HG03469 (cell line): ENCODE results near the gene TMEM125.

ENCODE experiments used
- ATAC-seq: cut with Tn5 transposase; IDR thresholded peaks from one replicate; pipeline ENCODE4 v1.9.1; 2021; ENCODE audit warnings: mild to moderate bottlenecking, moderate library complexity, moderate number of reproducible peaks; ENCODE audit not compliant: unreplicated experiment

Gene TMEM125

DNA sequence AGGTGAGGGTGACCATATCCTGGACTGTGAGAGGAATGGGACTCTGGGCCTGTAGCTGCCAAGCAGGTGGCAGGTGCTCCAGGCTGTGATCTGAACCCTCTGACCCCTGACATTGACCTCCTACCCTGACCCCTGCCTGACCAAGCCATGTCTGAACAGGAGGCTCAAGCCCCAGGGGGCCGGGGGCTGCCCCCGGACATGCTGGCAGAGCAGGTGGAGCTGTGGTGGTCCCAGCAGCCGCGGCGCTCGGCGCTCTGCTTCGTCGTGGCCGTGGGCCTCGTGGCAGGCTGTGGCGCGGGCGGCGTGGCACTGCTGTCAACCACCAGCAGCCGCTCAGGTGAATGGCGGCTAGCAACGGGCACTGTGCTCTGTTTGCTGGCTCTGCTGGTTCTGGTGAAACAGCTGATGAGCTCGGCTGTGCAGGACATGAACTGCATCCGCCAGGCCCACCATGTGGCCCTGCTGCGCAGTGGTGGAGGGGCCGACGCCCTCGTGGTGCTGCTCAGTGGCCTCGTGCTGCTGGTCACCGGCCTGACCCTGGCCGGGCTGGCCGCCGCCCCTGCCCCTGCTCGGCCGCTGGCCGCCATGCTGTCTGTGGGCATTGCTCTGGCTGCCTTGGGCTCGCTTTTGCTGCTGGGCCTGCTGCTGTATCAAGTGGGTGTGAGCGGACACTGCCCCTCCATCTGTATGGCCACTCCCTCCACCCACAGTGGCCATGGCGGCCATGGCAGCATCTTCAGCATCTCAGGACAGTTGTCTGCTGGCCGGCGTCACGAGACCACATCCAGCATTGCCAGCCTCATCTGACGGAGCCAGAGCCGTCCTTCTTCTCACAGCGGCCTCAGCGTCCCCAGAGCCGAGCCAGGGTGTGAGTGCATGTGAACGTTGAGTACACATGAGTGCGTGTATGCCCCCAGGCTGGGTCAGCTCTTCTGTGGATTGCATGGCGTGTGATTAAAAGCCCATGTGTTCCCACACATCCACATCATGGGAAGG lies 3.1 kb downstream of the TMEM125 start:
- no peak for ATAC-seq

DNA sequence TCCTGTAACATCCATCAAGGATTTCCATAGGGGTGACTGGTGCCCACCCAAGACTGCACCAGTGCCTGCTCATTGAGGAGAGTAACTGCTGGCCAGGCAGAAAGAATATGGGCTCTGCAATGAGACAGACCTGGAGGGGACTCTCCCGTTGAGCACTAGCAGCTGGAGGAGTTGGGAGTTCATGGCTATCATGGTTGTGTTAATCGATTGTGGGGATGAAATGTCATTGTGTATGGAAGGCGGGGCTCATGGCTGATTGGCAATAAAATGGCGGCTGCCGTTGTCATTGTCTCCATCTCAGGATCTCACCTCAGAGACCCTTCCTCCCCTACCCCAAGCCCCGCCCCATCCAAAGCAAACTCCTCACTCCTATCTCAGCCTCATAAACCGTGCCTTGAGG lies 3.9 kb downstream of the TMEM125 start:
- no peak for ATAC-seq

DNA sequence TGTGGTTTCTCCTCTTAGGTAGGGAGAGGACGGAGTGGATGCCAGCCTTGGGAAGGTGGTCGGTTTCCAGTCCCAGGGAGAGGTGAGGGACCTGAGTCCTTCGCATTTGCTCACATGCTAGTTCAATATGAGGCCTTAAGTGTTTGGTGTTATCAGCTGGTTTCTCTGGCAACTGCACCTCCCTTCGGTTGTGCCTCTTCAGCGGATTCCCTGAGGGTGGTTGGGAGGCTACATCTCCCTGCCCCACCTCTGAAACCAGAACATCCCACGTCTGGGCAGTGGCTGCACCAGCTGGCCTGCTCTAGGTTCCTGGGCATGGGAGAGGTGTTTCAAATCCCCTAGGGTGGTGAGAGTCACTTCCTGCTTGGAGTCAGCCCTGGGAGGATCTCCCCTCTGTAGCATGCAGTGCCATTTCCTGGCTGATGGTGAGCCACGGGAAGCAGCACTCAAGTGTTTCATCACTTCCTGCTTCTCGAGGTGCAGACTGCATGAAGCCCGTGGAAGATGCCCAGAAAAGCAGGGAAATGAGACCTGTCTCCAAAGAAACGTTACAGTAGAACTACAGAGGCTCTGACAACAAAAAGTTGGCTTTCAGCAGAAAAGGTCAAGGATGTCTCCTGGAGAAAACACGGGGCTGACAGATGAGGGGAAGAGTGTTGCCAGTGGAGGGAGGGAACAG lies 4.5 kb downstream of the TMEM125 start:
- no peak for ATAC-seq

DNA sequence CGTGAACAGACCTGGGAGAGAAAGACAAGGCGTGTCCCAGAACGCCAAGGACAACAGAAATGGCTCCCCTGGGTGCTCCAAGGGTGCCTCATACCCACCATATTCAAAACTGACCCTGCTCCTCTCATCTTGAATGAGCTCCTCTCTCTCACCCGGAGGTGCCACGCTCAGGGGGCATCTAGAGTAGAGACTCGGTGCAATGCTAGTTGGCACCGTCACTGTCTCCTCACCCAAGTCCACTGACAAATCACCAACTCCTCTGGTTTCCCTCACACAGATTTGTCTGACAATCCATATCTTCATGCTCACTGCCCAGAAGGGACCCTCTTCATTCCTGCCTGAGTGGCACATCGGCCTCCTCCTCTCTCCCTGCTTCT lies 5.0 kb downstream of the TMEM125 start:
- no peak for ATAC-seq

DNA sequence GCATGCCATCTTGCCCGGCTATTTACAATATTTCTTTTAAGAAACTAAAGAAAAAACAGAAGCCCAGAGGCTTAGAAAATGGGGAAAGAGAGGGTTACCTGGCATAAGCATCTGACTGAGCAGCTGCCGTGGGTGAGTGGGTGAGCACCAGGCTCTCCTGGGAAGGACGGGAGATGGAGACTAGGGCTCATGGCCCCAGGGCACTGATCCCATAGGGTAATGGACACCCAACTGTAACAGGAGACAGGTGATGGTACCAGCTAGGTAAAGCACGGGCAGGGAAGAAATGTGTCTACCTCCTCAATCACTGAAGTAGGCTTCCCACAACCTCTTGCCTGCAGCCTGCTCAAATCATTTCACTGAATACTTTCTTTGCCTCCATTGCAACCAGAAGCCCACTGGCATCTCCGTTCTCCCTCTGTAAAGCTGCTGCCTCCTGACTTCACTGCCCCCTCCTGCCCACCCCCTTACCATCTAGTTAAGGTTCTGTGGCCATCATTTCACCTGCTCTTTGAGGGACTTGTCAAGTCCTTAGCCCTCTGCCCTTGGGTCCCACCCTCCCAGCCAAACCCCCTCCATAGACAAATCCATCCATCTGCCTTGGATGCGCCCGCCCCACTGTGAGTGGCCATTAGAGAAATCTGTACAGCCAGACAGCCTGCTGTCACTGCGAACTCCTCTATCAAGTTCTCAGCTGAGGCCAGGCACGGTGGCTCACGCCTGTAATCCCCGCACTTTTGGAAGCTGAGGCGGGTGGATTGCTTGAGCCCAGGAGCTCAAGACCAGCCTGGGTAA lies 6.2 kb downstream of the TMEM125 start:
- no peak for ATAC-seq

DNA sequence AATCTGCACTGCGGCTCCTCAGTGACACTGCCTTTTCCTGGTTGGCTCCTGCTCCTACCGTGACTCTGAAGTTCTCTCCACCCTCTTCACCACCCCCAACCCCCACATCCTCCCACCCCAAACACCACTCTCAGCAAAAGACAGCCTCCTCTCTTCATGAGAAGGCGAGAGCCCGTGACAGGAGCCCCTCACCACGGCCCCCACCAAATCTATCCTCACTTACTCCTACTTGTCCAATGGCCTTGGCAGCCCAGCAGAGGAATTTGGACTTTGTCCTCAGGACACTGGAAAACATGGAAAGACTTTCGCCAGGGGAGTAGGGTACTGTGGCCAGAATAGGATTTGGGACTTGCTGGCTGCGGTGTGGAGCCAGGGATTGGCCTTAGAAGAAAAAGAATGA lies 6.9 kb downstream of the TMEM125 start:
- no peak for ATAC-seq

DNA sequence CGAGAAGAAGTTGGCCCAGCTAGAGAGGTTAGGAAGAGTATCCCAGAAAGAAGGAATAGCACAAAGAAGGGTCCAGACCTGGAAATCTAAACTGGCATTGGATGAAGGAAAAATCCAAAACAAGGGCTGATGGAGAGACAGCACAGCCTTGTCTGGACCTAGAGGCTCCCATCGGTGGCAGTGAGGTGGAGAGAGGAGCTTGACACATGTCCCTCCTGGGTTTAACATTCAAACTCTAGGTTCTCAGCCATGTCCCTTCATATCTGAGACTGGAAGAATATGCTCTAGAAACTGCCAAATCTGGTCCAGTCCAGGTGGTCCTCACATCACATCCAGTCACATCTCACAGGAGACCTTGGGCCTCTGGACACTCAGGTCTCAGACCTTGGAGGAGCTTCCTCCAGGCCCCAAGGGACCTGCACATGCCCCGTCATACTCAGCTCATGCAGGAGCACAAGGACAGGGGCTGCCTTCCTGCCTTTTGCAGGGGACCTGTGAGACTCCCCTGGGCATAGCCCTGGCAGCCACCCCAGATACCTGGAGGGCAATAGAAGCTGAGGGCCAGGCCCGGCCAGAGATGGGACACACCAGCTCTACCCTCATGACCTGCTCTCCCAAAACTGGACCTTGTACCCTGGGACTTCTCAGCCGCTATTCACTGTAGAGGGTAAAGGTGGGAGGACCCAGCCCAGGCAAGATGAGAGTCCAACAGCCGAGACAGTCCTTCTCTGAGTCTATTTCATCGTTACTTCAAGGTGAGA lies 7.5 kb downstream of the TMEM125 start:
- ATAC-seq, result no peak

DNA sequence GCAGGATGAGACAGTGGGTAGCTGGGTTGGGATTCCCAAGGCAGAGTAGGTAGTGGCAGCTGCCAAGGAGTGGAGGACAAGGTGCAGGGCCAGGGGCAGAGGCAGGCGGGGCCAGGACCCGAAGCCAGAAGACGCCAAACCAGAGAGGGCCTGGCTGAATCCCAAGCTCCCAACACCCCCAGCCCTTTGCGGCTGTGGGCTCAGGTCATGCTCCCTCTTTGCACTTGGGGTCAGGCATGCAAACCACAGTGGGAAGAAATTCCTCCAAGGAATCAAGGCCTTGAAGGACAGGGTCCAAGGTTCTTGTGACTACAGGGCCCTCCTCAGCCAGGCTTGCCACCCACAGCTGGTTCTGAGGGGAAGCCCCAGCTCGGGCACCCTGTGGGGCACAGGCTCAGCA lies 9.4 kb downstream of the TMEM125 start:
- no peak for ATAC-seq

DNA sequence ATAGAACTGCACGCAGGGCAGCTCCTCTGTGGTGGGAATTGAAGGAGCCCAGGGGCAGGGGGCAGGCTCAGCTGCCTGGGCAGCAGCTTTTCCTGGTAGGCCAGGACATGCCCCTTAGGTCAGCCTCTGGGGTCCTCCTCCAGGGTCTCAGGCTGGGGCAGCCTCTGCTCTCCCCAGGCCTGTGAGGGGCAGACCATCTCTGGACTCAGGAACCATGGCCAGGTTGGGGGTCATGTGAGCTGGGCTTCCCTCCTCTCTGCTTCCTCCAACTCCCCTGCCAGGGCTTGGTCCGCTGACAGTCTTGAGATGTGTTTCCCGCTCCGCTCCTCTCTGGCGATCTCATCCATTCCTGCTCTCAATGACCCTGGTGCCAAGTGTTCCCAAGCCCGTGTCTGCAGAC lies 9.9 kb downstream of the TMEM125 start:
- ATAC-seq, result no peak

DNA sequence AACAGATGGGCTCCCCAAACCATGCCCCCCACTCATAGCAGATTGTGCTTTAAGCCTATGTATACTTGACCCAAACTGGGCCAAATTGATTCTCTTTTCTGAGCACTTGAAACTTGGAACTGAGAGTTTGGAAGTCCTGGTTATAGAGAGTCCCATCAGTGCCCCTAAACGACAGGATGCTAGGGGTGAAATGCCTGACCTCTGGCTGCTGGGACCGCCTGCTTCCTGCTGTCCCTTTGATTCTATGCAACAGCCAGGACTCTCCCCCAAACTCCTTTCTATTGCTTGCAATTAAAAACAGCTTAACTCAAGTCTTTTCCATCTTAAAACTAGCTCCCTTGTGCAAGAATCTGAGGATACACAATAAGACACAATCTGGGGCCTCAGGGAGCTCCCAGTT lies 10.9 kb downstream of the TMEM125 start:
- ATAC-seq, result no peak

DNA sequence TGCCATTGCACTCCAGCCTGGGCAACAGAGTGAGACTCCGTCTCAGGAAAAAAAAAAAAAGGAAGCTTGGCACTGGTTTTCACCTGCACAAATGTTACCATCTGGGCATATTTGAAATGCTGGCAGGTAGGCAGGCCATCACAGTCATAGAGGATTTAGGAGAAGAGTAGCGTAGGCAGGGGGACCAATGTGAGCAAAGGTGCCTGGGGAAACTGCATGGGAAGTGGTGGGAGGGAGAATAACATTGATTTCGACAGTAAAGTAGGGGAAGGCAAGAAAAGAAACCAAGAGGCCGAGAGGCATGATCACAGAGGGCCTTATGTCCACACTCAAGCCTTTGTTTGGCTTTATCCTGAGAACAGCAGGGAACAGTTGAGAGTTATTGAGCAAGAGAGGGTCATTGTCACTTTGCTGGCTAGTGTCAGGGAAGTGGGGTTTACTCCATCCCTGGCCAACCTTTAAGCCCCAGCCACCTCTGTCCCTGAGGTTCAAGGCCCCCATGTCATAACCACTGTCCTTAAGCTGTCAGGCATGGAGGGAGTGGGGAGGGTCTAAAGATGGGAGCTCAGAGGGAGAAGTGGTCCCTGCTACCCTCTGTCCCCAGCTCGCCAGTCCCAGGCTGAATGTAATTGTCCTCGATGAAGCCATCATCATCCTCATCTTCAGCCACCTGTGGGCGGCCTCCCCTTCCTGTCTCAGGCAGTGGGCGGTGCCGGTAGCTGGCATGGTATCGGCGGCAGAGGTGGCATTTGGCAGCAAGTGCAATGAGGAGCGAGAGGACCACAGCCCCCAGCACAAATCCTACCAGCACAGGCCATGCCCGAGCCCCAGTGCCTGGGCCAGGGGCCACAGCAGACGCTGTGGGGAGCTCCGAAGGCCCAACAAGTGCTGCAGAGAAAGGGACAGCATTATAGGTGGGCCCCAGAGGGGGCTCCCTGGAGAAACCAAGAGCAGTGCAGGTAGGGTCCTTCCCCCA lies 12.7 kb downstream of the TMEM125 start:
- no peak for ATAC-seq

DNA sequence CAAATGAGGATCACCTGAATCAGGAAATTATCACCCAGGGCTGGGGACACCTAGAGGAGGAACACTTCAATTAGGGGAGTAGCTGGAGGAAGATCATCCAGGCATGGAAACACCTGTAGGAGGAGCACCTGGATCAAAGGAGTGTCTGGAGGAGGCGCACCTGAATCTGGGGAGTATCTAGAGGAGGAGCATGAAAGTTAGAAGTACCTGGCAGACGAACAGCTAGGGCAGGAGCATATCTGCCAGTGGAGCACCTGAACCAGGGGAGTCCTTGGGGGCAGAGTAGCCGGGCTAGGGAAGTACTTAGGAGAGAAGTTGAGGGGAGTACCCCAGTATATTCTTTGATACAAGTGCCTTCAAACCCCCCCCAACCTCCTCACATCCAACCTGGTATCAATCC lies 14.3 kb downstream of the TMEM125 start:
- no peak for ATAC-seq

DNA sequence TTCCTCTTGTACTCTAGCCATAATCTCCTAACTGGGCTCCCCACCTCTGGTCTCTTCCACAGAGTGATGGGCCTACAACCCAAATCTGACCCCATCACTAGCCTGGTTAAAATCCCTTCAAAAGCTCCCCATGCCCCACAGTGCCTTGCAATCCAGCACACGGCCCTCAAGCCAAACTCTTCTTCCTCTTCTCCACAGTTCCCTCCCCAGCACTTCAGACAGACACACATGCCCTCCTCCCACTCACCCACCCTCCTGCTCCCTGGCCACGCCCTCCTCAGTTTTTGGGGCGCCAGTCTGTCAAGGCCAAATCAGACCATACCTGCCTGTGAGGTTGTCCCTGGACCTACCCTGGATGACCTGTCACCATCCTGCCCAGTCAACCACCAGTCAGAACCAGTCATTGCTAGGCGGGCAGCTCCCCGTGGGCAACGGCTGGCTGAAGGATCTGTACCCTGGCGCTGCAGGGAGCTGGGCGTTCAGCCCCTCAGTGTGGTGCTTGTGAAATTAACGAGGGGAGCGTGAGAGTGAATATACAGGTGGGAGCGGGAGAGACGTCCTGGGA lies 14.8 kb downstream of the TMEM125 start:
- no peak for ATAC-seq

DNA sequence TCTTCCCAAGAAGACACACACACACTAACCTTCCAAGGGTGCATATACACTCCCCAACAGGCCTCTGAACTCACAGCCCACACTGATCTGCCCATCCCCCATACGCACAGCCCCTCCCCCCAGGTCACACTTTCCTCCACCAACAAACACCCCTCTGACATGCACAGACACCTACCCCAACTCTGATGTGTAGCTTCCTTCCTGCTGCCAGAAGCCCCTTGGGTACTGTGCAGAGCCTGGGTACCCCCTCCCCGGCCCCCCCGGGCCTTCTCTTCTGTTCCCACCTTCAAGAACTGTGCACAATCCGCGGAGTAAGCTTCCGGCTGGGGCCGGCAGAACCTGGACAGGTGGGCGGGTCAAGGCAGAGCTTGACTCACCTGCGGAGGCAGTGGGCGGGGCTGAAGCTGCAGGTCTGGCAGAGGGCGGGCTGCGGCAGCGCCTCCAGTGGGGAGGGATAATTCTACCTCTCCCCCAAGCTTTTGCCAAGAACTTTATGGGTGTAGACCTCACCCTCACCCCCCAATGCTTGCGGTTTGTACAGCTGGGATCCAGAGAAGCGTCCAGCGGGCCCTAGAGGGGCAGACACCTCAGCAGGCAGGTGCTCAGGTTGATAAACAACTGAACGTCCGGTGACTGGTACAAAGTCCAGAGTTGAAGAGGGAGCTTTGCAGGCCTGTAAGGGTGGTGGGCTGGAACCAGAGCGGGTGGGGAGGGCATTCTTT lies 15.6 kb downstream of the TMEM125 start, which contains the start of gene C1orf210:
Gene C1orf210, minus strand, starts transcription at position 313 of the 722 bp plus-strand sequence. CDS start 2,311 bp downstream, outside the sequence.
- ATAC-seq, result no peak

DNA sequence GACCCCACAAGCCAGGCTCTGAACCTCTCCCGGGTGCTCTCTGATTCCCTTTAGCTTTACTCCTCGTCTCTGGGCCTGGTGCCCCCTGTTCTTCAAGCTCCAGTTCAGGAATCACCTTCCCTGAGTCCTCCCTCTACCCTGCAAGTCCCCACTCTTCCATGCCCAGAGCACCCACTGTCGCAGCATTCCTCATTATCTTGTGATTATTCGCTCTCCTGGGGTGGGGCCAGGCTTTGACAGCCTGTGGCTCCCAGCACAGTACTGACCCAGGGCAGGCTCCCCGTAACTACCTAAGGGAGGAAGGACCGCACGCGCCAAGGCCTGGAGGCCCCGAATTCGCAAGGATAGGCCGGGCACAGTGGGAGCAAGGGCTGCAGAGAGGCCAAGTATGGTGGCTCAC lies 16.3 kb downstream of the TMEM125 start:
- ATAC-seq, result no peak

DNA sequence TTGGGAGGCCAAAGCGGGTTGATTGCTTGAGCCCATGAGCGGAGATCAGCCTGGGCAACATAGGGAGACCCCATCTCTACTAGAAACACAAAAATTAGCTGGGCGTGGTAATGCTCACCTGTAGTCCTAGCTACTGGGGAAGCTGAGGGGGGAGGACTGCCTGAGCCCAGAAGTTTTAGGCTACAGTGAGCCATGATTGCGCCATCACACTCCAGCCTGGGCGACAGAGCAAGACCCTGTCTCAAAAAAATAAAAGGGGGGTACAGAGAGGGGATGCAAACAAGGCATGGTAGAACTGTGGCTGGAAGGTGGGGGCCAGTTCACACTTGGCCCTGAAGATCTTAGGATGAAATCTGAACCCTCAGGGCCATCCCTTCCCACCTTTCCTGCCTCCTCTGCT lies 16.8 kb downstream of the TMEM125 start:
- no peak for ATAC-seq

DNA sequence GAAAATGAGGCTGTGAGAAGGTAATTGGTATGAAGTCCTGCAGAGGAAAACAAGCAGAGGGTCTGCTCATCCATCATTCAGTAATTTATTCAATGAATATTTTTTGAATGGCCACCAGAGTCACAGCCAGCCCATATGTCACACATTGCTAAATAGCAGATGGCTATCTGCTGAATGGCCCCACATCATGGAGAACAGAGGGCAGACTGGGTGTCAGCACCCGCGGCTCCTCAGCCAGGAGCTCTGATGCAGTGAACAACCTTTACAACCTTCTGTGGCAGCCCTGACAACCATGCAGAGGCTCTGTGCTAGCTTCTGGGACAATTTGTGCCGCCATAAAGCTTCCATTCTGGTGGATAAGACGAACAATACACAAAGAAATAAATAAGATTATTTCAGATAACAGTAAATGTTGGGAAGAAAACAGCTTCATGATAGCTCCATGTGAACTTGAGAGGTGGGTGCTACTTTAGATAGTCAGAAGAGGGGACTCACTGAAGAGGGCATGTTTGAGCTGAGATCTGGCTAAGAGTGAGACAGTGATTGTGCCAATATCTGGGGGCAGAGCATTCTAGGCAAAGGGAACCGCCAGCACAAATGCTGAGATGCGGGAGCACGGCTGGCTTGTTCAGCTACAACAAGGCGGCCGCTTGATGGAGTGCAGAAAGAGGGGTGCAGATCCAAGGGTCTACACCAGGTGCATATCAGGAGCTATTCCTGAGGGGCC lies 18.4 kb downstream of the TMEM125 start:
- no peak for ATAC-seq
